Panc1 (cell line): ENCODE measurements around the gene RILPL2.
"Not testable (repeated sequence)": the region's sequence is repeated elsewhere in the genome, so short reads cannot be mapped to it uniquely, and the experiment has no call there.

Source experiments
- CTCF ChIP-seq: fragments of 450-650 bp; IDR thresholded peaks from 2 replicates; pipeline ENCODE4 v1.5.1; 2017; ENCODE audit warnings: mild to moderate bottlenecking
- POLR2AphosphoS5 ChIP-seq: IDR thresholded peaks from 2 replicates; pipeline ENCODE4 v1.6.1; 2012; ENCODE audit warnings: mild to moderate bottlenecking, low read depth, low read length, moderate library complexity

- TF ChIP-seq CTCF, POLR2AphosphoS5: not testable (repeated sequence)
These were observed 68.1 kb downstream of the RILPL2 start for GRCh38 chr12:123368431-123368830.
